ENCODE results near the gene ASB1.
"Not testable (repeated sequence)": the region's sequence is repeated elsewhere in the genome, so short reads cannot be mapped to it uniquely, and the experiment has no call there.

ASB1 gene

GRCh38 chr2:238401551-238401950 lies 25.2 kb upstream of the ASB1 start:
- Histone ChIP-seq H3K4me3 (no peak overlapping the region), H3K27ac (no peak overlapping the region)

GRCh38 chr2:238403632-238404405 lies 22.9 kb upstream of the ASB1 start:
- H3K27ac ChIP-seq: no peak overlapping the region
- H3K4me3 ChIP-seq: no peak overlapping the region

GRCh38 chr2:238404406-238405216 lies 22.1 kb upstream of the ASB1 start:
- H3K4me3 ChIP-seq: no peak overlapping the region
- H3K27ac ChIP-seq: no peak overlapping the region

- not testable (repeated sequence) for H3K27ac ChIP-seq
These were observed 21.5 kb upstream of the ASB1 start for GRCh38 chr2:238405217-238405555.

DNA sequence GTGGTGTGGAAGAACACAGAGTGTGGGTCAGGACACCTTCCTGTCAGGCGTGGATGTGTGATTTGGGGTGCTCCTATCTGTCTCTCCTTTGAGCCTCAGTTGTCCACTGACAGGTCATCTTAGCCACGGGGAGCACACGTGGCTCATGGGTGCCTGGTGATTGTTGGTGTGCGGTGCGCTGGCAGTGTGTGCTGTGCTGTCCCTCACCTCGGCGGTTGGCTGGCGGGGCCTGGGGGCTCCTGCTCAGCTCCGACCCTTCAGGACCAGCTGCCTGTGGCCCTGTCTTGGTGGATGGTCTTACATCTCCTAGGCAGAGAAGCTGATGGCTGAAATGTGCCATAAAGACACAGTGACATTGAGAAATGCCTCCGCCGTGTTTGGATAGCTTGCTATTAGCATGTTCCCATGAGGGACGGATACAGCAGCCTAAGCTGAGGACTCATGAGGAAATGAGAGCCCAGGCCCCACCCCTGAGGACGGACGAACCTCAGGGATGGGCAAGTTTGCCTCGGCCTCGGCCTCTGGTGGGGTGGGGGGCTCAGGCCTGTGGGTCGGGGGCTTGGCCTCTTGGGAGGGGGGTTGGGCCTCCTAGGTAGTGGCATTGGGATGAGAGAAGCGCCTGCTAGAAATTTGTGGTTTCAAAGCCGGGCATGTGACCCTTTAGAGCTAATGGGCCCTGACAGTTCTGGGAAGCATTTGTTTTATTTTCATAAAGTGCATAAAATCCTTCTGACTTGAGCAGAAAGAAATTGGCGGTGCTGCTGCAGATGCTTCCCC lies 20.3 kb upstream of the ASB1 start:
- Histone ChIP-seq H3K27ac (peak overlapping the region in 6 of 21 experiments; percentile 2 to 60 (median 39)), H3K4me3 (no peak overlapping the region)

More at GRCh38 chr2:238405217-238405555, 21.5 kb upstream of the ASB1 start:
- not testable (repeated sequence) for H3K4me3 ChIP-seq

GRCh38 chr2:238406998-238407285 lies 19.8 kb upstream of the ASB1 start:
- H3K27ac ChIP-seq: peak overlapping the region in 5 of 21 experiments; percentile 2 to 41 (median 29)
- no peak overlapping the region for H3K4me3 ChIP-seq

DNA sequence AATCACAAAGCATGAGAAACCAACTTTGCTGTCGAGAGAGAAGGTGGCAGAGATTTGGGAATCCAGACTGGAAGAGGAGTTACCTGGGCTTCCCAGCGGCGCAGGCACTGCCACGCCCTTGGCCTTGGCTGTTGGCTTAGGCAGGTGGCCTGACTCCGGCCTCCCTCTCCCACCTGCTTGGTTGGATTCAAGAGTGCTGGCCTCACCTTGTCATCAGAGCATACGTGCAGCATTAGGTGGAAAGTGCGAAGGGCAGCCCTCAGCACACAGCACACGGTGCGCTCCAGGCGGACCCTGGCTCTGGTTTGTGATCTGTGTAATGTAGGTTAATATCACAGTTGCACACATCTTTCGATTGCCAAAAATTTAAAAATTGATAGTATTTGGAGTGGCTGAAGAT lies 19.2 kb upstream of the ASB1 start:
- Histone ChIP-seq H3K27ac (peak overlapping the region in 1 of 21 experiments; percentile 33), H3K4me3 (no peak overlapping the region)

DNA sequence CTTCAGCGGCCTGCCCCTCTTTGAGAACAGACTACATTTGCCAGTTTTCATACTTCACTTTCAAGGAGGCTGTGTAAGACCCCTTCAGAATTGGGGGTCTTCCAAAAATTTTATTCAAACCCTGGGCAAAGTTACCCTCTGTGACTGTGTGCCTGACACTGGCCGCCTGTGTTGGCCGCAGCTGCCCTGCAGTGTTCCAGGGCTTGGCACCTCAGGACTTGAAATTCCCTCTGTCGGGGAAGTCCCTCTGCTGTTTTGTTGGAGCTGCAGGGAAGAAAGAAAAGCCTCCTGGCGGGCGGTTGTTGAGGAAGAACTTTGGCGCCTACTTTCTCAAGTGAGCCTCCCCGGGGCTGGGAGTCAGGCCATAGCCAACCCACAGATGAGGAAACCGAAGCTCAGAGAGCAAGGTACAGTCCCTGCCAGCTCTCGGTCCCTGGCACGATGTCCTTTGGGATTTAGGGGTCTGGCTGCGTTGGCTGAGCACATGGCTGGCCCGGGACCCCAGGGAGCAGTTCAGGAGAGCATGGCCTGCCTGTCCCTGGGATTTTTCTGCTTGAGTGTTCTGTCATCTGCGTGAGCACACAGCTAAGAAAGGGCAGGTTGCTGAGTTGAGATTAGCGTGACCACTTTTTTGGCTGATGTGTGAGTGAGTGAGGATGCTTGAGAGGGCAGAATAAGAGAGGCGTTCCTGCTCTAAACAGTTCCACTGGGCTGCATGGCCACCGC lies 17.9 kb upstream of the ASB1 start:
- no peak overlapping the region for H3K27ac ChIP-seq
- no peak overlapping the region for H3K4me3 ChIP-seq

GRCh38 chr2:238409341-238410199 lies 17.2 kb upstream of the ASB1 start:
- no peak overlapping the region for H3K4me3 ChIP-seq
- no peak overlapping the region for H3K27ac ChIP-seq

- no peak overlapping the region for H3K27ac ChIP-seq
- H3K4me3 ChIP-seq: no peak overlapping the region
These were observed 14.5 kb upstream of the ASB1 start for GRCh38 chr2:238412067-238412767.

GRCh38 chr2:238413368-238413767 lies 13.4 kb upstream of the ASB1 start:
- no peak overlapping the region for H3K4me3 ChIP-seq
- no peak overlapping the region for H3K27ac ChIP-seq

DNA sequence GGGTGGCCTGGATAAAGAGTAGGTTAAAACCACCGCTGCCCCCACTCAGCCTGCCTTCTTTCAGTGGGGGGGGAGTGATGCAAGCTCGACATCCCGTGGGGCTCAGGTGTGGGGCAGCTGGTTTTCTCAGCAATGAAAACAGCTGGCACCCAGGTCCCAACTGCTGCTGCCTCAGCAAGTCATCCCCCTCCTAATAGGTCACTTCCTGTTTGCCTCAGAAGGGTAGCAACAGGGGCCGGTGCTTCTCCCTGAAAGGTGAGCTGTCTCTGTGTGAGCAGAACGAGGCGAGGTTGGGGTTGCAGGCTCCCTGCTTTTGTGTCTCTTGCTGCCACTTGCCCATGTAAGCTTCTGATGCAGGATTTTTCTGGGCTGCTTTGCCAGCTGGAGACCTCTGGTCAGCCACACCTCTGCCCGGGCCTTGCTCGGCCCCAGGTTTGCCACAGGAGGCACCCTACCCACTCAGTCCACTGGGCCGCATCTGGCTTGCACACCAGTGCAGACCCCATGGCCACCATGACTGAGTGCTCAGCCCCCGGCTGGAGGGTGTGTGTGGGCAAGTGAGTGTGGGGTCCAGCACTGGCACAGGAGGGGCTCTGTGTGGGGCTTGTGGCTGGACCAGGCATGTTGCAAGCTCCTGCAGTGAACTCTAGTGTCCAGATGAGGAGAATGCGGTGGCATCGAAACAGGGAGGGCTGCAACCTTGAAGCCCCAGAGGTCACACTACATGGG lies 11.5 kb upstream of the ASB1 start:
- H3K27ac ChIP-seq: no peak overlapping the region
- H3K4me3 ChIP-seq: no peak overlapping the region

DNA sequence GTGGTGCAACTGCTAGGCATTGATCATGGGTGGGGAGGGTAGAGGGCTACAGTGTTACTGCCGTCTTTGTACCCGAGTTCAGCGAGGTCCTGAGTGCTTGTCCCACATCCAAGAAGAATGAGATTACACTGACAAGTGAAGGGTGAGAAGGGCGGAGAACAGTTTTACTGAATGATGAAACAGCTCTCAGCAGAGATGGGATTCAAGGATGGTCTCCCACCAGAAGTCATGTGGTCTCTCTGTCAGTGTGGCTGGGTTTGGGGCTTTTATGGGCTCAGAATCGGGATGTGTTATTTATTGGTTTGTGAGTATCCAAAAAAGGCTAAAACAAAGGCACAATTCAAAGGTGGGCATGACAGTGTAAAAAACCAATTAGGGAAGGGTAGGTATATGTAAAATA lies 10.8 kb upstream of the ASB1 start:
- Histone ChIP-seq H3K4me3 (no peak overlapping the region), H3K27ac (no peak overlapping the region)

DNA sequence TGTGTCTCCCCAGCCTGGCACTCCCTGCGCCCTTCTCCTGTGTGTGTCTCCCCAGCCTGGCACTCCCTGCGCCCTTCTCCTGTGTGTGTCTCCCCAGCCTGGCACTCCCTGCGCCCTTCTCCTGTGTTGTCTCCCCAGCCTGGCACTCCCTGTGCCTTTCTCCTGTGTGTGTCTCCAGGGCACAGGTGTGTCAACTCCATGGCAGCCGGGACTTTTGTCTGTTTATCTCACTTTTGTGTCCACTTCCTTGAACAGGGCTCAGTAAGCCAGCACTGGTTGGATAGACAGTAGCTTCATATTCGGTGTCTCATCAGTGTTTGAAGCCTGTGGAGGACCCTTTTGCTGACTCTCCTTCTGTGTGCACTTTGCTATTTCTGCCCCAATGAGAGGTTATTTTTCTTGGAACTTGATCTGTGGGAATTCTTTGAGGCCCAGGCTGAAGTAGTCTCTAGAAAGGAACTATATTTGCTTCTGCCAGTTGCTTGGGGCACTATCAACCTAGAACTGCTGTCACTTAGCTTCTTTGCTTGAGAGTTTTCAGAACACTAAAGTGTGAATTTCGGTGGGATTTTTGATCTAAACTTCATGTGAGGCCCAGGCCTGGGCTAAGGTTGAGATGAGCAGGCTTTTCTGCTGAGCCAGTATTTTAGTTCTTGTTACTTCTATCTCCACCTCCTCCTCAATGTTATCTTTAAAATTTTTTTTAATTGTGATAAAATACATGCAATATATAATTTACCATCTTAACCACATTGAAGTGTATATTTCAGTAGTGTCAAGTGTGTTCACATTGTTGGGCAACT lies 8.3 kb upstream of the ASB1 start:
- Histone ChIP-seq H3K27ac (peak overlapping the region in 3 of 21 experiments; percentile 23 to 54 (median 45)), H3K4me3 (no peak overlapping the region)

GRCh38 chr2:238418999-238419546 lies 7.7 kb upstream of the ASB1 start:
- Histone ChIP-seq H3K27ac (peak overlapping the region in 1 of 21 experiments; percentile 54), H3K4me3 (no peak overlapping the region)

GRCh38 chr2:238420442-238420841 lies 6.3 kb upstream of the ASB1 start:
- Histone ChIP-seq H3K27ac (peak overlapping the region in 9 of 21 experiments; percentile 2 to 74 (median 49)), H3K4me3 (no peak overlapping the region)
